BE2C (cell line): ENCODE data around the gene SEPTIN5.

Experiments
- DNase-seq: peaks from one replicate; pipeline ENCODE4 v3.0.0-alpha.2; 2020
- H3K27me3 ChIP-seq: fragments of 250-450 bp; sonication (Bioruptor Pico); 2 replicates; pipeline ENCODE4 v1.5.1; 2020; ENCODE audit warnings: mild to moderate bottlenecking
- H3K36me3 ChIP-seq: fragments of 250-450 bp; sonication (Bioruptor Pico); 2 replicates; pipeline ENCODE4 v1.5.1; 2020; ENCODE audit warnings: mild to moderate bottlenecking
- H3K4me1 ChIP-seq: fragments of 250-450 bp; sonication (Bioruptor Pico); 2 replicates; pipeline ENCODE4 v1.5.1; 2020
- H3K4me3 ChIP-seq: 2 replicates; pipeline ENCODE4 v1.5.1; 2011; ENCODE audit warnings: low read depth, low read length
- H3K9me3 ChIP-seq: fragments of 250-450 bp; sonication (Bioruptor Pico); 2 replicates; pipeline ENCODE4 v1.5.1; 2020
- TF ChIP-seq, protein P1 (sequence below): IDR thresholded peaks from 2 replicates; pipeline ENCODE4 v1.5.1; 2012; ENCODE audit warnings: mild to moderate bottlenecking, low read depth, low read length

Gene SEPTIN5

DNA sequence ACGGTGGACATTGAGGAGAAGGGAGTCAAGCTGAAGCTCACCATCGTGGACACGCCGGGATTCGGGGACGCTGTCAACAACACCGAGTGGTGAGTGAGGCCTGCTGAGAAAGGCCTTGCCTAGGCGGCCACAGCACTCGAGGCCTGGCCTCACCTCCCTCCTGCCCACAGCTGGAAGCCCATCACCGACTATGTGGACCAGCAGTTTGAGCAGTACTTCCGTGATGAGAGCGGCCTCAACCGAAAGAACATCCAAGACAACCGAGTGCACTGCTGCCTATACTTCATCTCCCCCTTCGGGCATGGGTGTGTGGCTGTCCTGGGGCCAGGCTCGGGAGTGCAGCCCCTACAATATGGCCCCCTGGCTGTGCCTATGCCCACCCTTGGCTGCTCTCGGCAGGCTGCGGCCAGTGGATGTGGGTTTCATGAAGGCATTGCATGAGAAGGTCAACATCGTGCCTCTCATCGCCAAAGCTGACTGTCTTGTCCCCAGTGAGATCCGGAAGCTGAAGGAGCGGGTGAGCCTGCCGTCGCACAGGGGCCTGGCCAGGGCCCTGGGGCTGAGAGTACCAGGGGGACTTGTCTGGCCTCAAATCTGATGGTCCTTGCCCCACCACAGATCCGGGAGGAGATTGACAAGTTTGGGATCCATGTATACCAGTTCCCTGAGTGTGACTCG, 6.0 kb downstream of the SEPTIN5 start:
- TF ChIP-seq, protein P1, sequence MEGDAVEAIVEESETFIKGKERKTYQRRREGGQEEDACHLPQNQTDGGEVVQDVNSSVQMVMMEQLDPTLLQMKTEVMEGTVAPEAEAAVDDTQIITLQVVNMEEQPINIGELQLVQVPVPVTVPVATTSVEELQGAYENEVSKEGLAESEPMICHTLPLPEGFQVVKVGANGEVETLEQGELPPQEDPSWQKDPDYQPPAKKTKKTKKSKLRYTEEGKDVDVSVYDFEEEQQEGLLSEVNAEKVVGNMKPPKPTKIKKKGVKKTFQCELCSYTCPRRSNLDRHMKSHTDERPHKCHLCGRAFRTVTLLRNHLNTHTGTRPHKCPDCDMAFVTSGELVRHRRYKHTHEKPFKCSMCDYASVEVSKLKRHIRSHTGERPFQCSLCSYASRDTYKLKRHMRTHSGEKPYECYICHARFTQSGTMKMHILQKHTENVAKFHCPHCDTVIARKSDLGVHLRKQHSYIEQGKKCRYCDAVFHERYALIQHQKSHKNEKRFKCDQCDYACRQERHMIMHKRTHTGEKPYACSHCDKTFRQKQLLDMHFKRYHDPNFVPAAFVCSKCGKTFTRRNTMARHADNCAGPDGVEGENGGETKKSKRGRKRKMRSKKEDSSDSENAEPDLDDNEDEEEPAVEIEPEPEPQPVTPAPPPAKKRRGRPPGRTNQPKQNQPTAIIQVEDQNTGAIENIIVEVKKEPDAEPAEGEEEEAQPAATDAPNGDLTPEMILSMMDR: no peak
- Histone ChIP-seq H3K36me3 (no peaks in the 10 kb centered on the region; the same call in 1 of the 2 replicates), H3K9me3 (no peaks in the 10 kb centered on the region), H3K27me3 (no peaks in the 10 kb centered on the region), H3K4me3 (no peak overlapping the region), H3K4me1 (no peaks in the 10 kb centered on the region; the same call in 1 of the 2 replicates)
- no peak for DNase-seq

DNA sequence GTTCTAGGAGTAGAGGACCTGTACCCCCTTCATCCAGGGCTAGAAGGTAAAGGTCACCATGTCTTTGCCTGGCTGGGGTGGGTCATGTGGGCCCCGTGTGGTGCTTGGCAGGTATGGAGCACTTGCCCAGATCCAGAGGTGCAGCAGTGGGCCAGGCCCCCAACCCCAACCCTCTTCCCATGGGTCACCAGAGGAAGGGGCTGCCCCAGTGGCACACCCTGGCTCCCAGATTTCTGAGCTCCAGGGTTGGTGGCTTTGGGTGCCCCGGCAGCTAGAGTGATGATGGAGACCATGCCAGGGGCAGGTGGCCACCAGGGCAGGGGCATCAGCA, 6.7 kb downstream of the SEPTIN5 start:
- Histone ChIP-seq H3K27me3 (no peaks in the 10 kb centered on the region), H3K4me1 (no peaks in the 10 kb centered on the region; the same call in 1 of the 2 replicates), H3K9me3 (no peaks in the 10 kb centered on the region), H3K4me3 (no peak overlapping the region), H3K36me3 (no peaks in the 10 kb centered on the region; the same call in 1 of the 2 replicates)
- TF ChIP-seq, protein P1: no peak
- no peak for DNase-seq

DNA sequence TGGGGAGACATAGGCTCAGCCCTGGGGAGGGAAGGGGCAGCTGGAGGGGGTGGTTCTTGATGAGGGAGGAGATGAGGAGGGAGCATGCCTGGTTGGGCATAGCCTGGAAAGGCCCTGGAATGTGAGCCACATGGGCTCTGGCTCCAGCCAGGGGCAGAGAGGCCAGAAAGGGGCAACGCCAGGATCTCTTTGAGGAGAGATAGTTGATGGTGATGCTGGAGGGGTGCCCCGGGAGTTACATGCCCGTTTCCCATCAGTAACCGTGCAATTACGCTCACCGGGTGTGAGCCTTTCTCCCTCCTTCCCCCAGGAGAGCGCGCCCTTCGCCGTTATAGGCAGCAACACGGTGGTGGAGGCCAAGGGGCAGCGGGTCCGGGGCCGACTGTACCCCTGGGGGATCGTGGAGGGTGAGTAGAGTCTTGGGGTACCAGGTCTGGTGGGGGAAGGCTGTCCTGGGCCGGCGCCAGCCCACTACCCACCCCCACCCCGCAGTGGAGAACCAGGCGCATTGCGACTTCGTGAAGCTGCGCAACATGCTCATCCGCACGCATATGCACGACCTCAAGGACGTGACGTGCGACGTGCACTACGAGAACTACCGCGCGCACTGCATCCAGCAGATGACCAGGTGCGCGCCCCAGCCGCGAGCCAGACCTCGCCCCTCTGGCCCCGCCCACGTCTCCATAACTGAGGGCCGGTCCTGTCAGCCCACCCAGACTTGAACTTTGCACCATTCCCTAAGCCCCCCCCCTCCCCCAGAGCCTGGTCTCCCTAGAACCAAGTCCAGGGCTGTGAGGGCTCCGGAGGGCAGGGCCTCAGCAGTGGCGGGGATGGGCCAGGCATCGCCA, 7.3 kb downstream of the SEPTIN5 start:
- H3K27me3 ChIP-seq: no peaks in the 10 kb centered on the region
- no peaks in the 10 kb centered on the region; the same call in 1 of the 2 replicates for H3K36me3 ChIP-seq
- no peak overlapping the region for H3K4me3 ChIP-seq
- no peaks in the 10 kb centered on the region for H3K9me3 ChIP-seq
- TF ChIP-seq, protein P1: no peak
- H3K4me1 ChIP-seq: no peaks in the 10 kb centered on the region; the same call in 1 of the 2 replicates
- no peak for DNase-seq

DNA sequence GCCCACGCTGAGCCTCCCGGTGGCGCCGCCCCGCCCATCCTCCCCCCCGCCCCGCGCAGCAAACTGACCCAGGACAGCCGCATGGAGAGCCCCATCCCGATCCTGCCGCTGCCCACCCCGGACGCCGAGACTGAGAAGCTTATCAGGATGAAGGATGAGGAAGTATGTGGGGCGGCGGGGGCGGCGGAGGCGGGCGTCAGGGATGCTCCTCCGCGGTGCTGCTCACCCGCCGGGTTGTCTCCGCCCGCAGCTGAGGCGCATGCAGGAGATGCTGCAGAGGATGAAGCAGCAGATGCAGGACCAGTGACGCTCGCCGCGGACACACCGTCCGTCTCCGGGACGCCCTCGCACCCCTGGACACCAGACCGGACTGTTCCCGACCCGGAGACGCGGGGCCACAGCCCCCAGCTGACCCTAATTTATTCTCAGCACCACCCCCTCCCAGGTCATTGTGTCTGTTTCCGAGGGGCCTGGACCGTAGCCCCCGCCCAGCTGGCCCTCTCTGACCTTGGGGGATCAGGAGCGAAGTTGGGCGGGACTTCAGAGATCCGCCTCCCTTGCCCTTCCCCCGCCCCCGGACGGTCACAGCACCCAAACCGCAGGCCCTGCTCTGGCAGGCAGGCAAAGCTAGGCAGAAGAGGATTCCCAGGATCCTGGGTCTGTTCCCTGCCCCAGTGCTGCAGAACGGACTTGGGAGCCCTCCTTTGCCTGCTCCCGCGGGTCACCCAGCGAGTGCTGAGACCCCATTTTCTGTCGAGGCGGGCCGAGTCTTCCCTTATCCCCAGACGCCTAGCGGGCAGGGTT, 8.1 kb downstream of the SEPTIN5 start:
- Histone ChIP-seq H3K36me3 (no peaks in the 10 kb centered on the region; the same call in 1 of the 2 replicates), H3K9me3 (no peaks in the 10 kb centered on the region), H3K27me3 (no peaks in the 10 kb centered on the region), H3K4me3 (no peak overlapping the region), H3K4me1 (no peaks in the 10 kb centered on the region; the same call in 1 of the 2 replicates)
- TF ChIP-seq, protein P1: no peak
- DNase-seq: no peak

DNA sequence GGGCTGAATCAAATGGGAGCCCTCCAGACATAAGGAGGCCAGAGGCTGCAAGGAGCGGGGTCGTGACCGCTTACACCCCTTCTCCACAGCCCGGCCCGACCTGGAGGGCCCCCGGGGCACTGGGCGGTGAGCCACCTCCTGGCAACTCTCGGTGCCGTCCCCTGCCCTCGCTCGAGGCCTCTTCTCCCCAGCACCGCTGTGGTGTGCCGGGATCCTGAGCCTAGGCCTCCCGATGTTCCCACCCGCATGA, 8.6 kb downstream of the SEPTIN5 start:
- Histone ChIP-seq H3K36me3 (no peaks in the 10 kb centered on the region; the same call in 1 of the 2 replicates), H3K4me1 (no peaks in the 10 kb centered on the region), H3K9me3 (no peaks in the 10 kb centered on the region), H3K27me3 (peaks cover 3% of the 10 kb centered on the region; the same call in 1 of the 2 replicates), H3K4me3 (no peak overlapping the region)
- TF ChIP-seq, protein P1: no peak
- no peak for DNase-seq
